SK-N-SH (cell line): ENCODE results near the gene CSTF2T. TPM values are rescaled to one million over a fixed set of nuclear protein-coding genes. Genes with fewer than 3 reads are reported as not detected.
A peak's percentile ranks its signal among the peaks of the same experiment; 100 is the strongest.

Experiments used
- CTCF ChIA-PET: fragments of 300-600, 350-600 bp; formaldehyde crosslinking; extraction: SDS; loops from one replicate; lab custom pipeline; 2021; lab: Yijun Ruan, JAX
- POLR2A ChIA-PET: fragments of 350-600 bp; sonication (Branson Sonifier 250); formaldehyde crosslinking; extraction: SDS; loops from one replicate; lab custom pipeline; 2020; ENCODE audit warnings: antibody characterized with exemption, inconsistent platforms; lab: Yijun Ruan, JAX
- DNase-seq: peaks from one replicate; pipeline ENCODE4 v3.0.0; 2012
- H2AFZ ChIP-seq: fragments of 200-600 bp; sonication (generic); 2 replicates; pipeline ENCODE4 v1.8.1; 2016; ENCODE audit warnings: antibody characterized with exemption, mild to moderate bottlenecking, low read depth
- H3F3A ChIP-seq: fragments of 200-600 bp; sonication (generic); replicated peaks from 2 replicates; pipeline ENCODE3; 2016; ENCODE audit warnings: antibody characterized with exemption, mild to moderate bottlenecking; ENCODE audit not compliant: insufficient read depth
- H3K27ac ChIP-seq, 2 experiments: fragments of 200-500 bp in 1 of 2; fragments of 200-600 bp in 1 of 2; sonication (Bioruptor generic) in 1 of 2; sonication (generic), shearing (Covaris generic) in 1 of 2; 2 replicates each; pipeline versions ENCODE4 v1.5.1 to v1.6.1; 2014 to 2016; ENCODE audit warnings: low read depth in 2 of 2, inconsistent platforms in 1 of 2, low read length in 1 of 2, mild to moderate bottlenecking in 1 of 2, mixed read lengths in 1 of 2
- H3K27me3 ChIP-seq: fragments of 200-600 bp; sonication (generic), shearing (Covaris generic); 2 replicates; pipeline ENCODE4 v1.6.1; 2016; ENCODE audit warnings: mixed run types; ENCODE audit not compliant: insufficient read depth
- H3K36me3 ChIP-seq, 2 experiments: fragments of 200-500 bp in 1 of 2; fragments of 200-600 bp in 1 of 2; sonication (Bioruptor generic) in 1 of 2; sonication (generic) in 1 of 2; replicated peaks in 1 of 2; 2 replicates each; pipeline versions ENCODE3 to v1.5.1; 2014 to 2016; ENCODE audit warnings: low read length in 1 of 2, mild to moderate bottlenecking in 1 of 2; ENCODE audit not compliant: insufficient read depth in 2 of 2, control insufficient read depth in 1 of 2
- H3K4me1 ChIP-seq, 2 experiments: fragments of 200-500 bp in 1 of 2; fragments of 200-600 bp in 1 of 2; sonication (Bioruptor generic) in 1 of 2; sonication (generic), shearing (Covaris generic) in 1 of 2; 2 replicates each; pipeline versions ENCODE4 v1.5.1 to v1.6.1; 2014 to 2016; ENCODE audit warnings: low read depth in 1 of 2, low read length in 1 of 2, mixed run types in 1 of 2; ENCODE audit not compliant: insufficient read depth in 2 of 2, control insufficient read depth in 1 of 2
- H3K4me2 ChIP-seq: fragments of 200-600 bp; sonication (generic), shearing (Covaris generic); 2 replicates; pipeline ENCODE4 v1.6.1; 2017; ENCODE audit warnings: mixed run types
- H3K4me3 ChIP-seq, 2 experiments: fragments of 200-500 bp in 1 of 2; fragments of 200-600 bp in 1 of 2; sonication (Bioruptor generic) in 1 of 2; sonication (generic), shearing (Covaris generic) in 1 of 2; 2 replicates each; pipeline versions ENCODE4 v1.5.1 to v1.8.1; 2014 to 2016; ENCODE audit warnings: low read depth in 2 of 2, inconsistent platforms in 1 of 2, low read length in 1 of 2, mild to moderate bottlenecking in 1 of 2, mixed read lengths in 1 of 2, moderate library complexity in 1 of 2
- H3K79me2 ChIP-seq: fragments of 200-600 bp; sonication (generic); 2 replicates; pipeline ENCODE4 v1.8.1; 2017; ENCODE audit warnings: mild to moderate bottlenecking; ENCODE audit not compliant: insufficient read depth
- H3K9ac ChIP-seq: fragments of 200-600 bp; sonication (generic); 2 replicates; pipeline ENCODE4 v1.6.1; 2017; ENCODE audit warnings: mixed run types
- H3K9me2 ChIP-seq: fragments of 200-600 bp; sonication (generic); 2 replicates; pipeline ENCODE4 v1.6.1; 2017; ENCODE audit warnings: mixed run types
- H3K9me3 ChIP-seq: fragments of 200-600 bp; sonication (generic); 2 replicates; pipeline ENCODE4 v1.6.1; 2017; ENCODE audit warnings: mixed run types, mild to moderate bottlenecking, moderate library complexity
- H4K20me1 ChIP-seq: fragments of 200-600 bp; sonication (generic); 2 replicates; pipeline ENCODE4 v1.6.1; 2017; ENCODE audit warnings: mild to moderate bottlenecking, mixed run types; ENCODE audit not compliant: insufficient read depth
- FOSL2 ChIP-seq: IDR thresholded peaks from 2 replicates; pipeline ENCODE4 v1.4.0; 2012; ENCODE audit warnings: low read depth, mild to moderate bottlenecking, moderate library complexity, borderline replicate concordance
- JUND ChIP-seq: IDR thresholded peaks from 2 replicates; pipeline ENCODE4 v1.4.0; 2012
- WGBS: methylation state at CpG from one replicate; pipeline ENCODE4 v1.1.6; 2017; ENCODE audit warnings: low lambda C conversion rate; 5-methylcytosine and 5-hydroxymethylcytosine counted together
- polyA plus RNA-seq, 3 experiments: library from polyadenylated mRNA; depleted of rRNA; stranded (reverse); fragments of >200 nt; gene quantifications; 2 replicates each; pipeline ENCODE4 v1.2.3, GENCODE V29; 2012
- TF ChIP-seq, protein P1 (sequence below): fragments of 150-350 bp; IDR thresholded peaks from 2 replicates; pipeline ENCODE4 v1.6.1; 2016; ENCODE audit warnings: mild to moderate bottlenecking, low read depth, low read length

Gene CSTF2T
- polyA plus RNA-seq, 1 of the 3 experiments (the other 2 are of a cell fraction), result 4.3 TPM

DNA sequence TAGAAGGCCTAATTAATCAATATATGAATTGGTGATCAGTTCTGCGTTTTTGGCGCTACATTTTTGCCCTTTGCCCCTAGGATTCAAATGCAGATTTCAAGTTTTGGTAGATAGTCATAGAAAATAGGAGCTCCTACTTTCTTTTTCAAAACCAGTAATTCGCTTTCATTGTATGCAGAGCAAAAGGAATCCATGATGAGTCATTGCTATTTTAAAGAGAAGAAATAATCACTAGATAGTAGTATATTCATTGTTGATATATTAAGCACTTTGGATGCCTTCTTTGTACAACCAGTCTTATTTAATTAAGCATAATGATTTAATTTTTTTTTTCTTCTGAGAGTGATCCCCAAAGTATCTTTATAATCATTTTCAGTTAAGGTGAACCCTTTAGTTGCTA, 50.3 kb downstream of the CSTF2T start:
- no peaks in the 10 kb centered on the region for H3K79me2 ChIP-seq
- no peak overlapping the region for H3K4me3 ChIP-seq
- no peaks in the 10 kb centered on the region for H3K36me3 ChIP-seq
- no peaks in the 10 kb centered on the region for H3K9me2 ChIP-seq
- CTCF ChIA-PET, result no interaction called here
- H3K27ac ChIP-seq, result no peak overlapping the region; a peak in 1 of 4 replicates
- no peaks in the 10 kb centered on the region for H3K9me3 ChIP-seq
- H3K4me2 ChIP-seq, result no peak overlapping the region
- DNase-seq, result no peak
- peaks cover 2 to 12% of the 10 kb centered on the region in 2 experiments; a peak in 3 of 4 replicates for H3K4me1 ChIP-seq
- 67% methylated on average over 3 of the region's 3 CpGs for WGBS
- H3K9ac ChIP-seq, result no peak overlapping the region
- H3F3A ChIP-seq, result peaks cover 7% of the 10 kb centered on the region
- POLR2A ChIA-PET, result no interaction called here
- TF ChIP-seq, protein P1, sequence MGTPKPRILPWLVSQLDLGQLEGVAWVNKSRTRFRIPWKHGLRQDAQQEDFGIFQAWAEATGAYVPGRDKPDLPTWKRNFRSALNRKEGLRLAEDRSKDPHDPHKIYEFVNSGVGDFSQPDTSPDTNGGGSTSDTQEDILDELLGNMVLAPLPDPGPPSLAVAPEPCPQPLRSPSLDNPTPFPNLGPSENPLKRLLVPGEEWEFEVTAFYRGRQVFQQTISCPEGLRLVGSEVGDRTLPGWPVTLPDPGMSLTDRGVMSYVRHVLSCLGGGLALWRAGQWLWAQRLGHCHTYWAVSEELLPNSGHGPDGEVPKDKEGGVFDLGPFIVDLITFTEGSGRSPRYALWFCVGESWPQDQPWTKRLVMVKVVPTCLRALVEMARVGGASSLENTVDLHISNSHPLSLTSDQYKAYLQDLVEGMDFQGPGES, result no peak
- TF ChIP-seq FOSL2 (peak; percentile 47; the same call in 1 of the 2 replicates), JUND (0 out of 2 replicates have a peak, but pooled peaks have one; percentile 21)
- no peaks in the 10 kb centered on the region for H3K27me3 ChIP-seq
- H4K20me1 ChIP-seq, result no peaks in the 10 kb centered on the region
- no peak overlapping the region for H2AFZ ChIP-seq
